Smooth muscle cell of the brain vasculature (primary cell): ENCODE measurements around the gene BEND3.
"Not testable (repeated sequence)": the region's sequence is repeated elsewhere in the genome, so short reads cannot be mapped to it uniquely, and the experiment has no call there.

Experiments
- DNase-seq: peaks from one replicate; pipeline ENCODE4 v3.0.0-alpha.2; 2012; ENCODE audit warnings: low read depth, low spot score

Gene BEND3

GRCh38 chr6:107033126-107033525, 82.2 kb downstream of the BEND3 start:
- no peak for DNase-seq

GRCh38 chr6:107032051-107032450, 83.3 kb downstream of the BEND3 start:
- no peak for DNase-seq

GRCh38 chr6:107030151-107030550, 85.2 kb downstream of the BEND3 start:
- no peak for DNase-seq

- no peak for DNase-seq
Measured at GRCh38 chr6:107026965-107027364, 88.3 kb downstream of the BEND3 start.

- DNase-seq, result no peak
Measured at GRCh38 chr6:107021446-107022185, 93.7 kb downstream of the BEND3 start.

GRCh38 chr6:107020239-107020638, 95.1 kb downstream of the BEND3 start:
- no peak for DNase-seq

- DNase-seq, result not testable (repeated sequence)
Measured at GRCh38 chr6:107019628-107020027, 95.7 kb downstream of the BEND3 start.

GRCh38 chr6:107019047-107019446, 96.3 kb downstream of the BEND3 start:
- DNase-seq, result no peak
